ENCODE results near the gene TTLL7. TPM values are rescaled to one million over a fixed set of nuclear protein-coding genes. Genes with fewer than 3 reads are reported as not detected.

TTLL7 gene
- total RNA-seq, 2 donors from 2014 or later = 4.1 to 5.0 TPM

DNA sequence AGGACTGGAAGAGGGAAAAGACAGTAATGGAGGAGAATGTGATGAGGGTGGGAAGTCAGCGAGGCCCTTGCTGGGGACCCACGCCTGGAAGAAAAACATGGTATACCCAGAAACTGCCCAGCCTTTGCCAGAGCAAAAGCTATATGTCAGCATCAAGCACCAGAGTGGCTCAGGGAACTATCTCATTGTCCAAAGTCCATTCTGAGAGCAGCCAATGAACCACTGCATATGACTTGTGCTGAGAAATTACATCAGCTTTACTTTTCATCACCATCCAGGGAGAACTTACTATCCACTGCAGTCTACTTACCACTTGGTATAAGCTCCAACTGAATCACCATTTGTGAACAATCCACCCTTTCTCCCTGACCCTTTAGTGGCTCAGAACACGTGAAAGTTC, 148.1 kb downstream of the TTLL7 start:
- H3K9ac ChIP-seq (ENCODE audit: low read depth in 2 of 2, low read length in 2 of 2) = no peak overlapping the region
- H3K4me1 ChIP-seq = no peaks in the 10 kb centered on the region
- no peaks in the 10 kb centered on the region for H3K9me3 ChIP-seq
- H3K4me3 ChIP-seq = no peak overlapping the region
- no peaks in the 10 kb centered on the region for H3K36me3 ChIP-seq
- H3K27ac ChIP-seq = no peak overlapping the region
- intact Hi-C loops (cut with DNase I) = no loop called here
- no peak for DNase-seq
- TF ChIP-seq, protein P1, sequence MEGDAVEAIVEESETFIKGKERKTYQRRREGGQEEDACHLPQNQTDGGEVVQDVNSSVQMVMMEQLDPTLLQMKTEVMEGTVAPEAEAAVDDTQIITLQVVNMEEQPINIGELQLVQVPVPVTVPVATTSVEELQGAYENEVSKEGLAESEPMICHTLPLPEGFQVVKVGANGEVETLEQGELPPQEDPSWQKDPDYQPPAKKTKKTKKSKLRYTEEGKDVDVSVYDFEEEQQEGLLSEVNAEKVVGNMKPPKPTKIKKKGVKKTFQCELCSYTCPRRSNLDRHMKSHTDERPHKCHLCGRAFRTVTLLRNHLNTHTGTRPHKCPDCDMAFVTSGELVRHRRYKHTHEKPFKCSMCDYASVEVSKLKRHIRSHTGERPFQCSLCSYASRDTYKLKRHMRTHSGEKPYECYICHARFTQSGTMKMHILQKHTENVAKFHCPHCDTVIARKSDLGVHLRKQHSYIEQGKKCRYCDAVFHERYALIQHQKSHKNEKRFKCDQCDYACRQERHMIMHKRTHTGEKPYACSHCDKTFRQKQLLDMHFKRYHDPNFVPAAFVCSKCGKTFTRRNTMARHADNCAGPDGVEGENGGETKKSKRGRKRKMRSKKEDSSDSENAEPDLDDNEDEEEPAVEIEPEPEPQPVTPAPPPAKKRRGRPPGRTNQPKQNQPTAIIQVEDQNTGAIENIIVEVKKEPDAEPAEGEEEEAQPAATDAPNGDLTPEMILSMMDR (IDR thresholded peaks at IDR 0.05) = no peak
- no peaks in the 10 kb centered on the region for H3K27me3 ChIP-seq

DNA sequence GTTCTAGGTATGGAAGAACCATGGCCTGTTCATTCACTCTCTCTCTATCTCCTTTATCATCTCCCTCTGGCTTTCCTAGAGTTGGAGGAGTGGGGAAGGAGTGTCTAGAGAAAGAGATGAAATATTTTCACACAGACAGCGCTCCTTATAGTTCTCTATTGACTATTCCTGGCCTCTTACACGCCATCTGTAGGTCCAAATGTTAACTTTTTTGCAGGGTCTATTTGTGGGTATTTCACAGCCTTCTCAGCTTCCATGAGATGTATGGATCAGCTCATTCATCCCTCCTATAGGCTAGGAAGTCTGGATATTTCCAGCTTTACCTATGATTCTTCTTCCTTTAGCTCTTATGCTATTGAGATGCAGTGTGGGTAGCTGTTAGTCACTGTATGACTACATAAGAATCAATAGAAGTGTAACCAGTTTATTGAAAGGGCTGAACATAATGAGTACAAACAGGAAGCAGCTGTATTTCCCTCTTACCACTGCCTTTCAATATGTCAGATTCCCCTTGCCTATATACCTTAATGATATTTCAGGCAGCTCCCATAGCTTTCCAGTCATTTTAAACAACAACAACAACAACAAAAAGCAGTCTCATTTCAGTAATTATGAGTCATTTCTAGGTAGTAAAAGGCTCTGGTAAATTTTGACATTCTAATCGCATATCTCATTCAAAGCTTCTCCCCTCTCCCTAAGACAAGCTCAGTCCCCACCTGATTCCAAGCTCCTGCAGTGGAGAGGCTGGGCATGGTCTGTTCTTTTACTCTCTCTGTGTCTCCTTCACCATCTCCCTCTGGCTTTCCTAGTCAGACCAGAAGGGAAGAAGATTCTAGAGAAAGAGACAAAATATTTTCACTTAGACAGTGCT, 149.5 kb downstream of the TTLL7 start:
- intact Hi-C loops (cut with DNase I) = no loop called here

GRCh38 chr1:83846138-83846537, 152.8 kb downstream of the TTLL7 start:
- DNase-seq = no peak
- H3K4me1 ChIP-seq = no peaks in the 10 kb centered on the region
- H3K4me3 ChIP-seq = no peak overlapping the region
- no peaks in the 10 kb centered on the region for H3K36me3 ChIP-seq
- intact Hi-C loops (cut with DNase I) = no loop called here
- no peak overlapping the region for H3K9ac ChIP-seq (ENCODE audit: low read depth in 2 of 2, low read length in 2 of 2)
- no peaks in the 10 kb centered on the region for H3K27me3 ChIP-seq
- H3K27ac ChIP-seq = no peak overlapping the region
- no peaks in the 10 kb centered on the region for H3K9me3 ChIP-seq
- TF ChIP-seq, protein P1 (IDR thresholded peaks at IDR 0.05) = no peak

More for the DNA sequence above, 149.5 kb downstream of the TTLL7 start:
- Histone ChIP-seq H3K4me1 (no peaks in the 10 kb centered on the region), H3K4me3 (no peak overlapping the region), H3K36me3 (no peaks in the 10 kb centered on the region), H3K9ac (ENCODE audit: low read depth in 2 of 2, low read length in 2 of 2) (no peak overlapping the region), H3K27me3 (no peaks in the 10 kb centered on the region), H3K27ac (no peak overlapping the region), H3K9me3 (no peaks in the 10 kb centered on the region)
- TF ChIP-seq, protein P1 (IDR thresholded peaks at IDR 0.05) = no peak
- DNase-seq = no peak

DNA sequence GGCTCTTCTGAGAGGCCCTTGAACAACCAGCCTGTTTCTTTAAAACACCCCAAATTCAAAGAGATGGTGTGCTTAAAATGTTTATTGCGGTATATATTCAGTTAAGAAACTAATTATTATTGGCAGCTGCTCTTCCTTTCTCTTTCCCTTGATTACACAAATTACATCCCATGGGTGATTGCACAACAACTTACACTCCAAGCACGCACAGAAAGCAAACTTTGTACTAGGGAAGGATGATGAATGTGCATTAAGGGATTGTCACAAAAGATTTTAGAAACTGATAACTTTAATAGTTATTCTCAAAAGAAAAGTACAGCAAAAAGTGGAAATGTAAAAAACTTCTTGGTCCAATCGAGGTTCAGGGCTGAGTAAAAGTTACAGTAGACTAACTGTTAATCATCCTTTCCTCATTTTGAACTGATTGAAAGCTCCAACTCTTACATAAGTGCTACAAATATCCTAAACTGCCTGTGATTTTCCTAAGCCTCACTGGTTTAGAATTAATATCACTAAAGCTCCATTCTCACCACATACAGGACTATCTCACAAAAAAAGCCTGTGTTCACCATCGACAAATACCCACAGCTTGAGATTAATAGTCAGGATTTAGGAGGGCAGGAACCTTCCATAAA, 153.4 kb downstream of the TTLL7 start:
- Histone ChIP-seq H3K9me3 (no peaks in the 10 kb centered on the region), H3K27me3 (no peaks in the 10 kb centered on the region), H3K9ac (ENCODE audit: low read depth in 2 of 2, low read length in 2 of 2) (no peak overlapping the region), H3K4me3 (no peak overlapping the region), H3K4me1 (no peaks in the 10 kb centered on the region), H3K36me3 (no peaks in the 10 kb centered on the region), H3K27ac (no peak overlapping the region)
- intact Hi-C loops (cut with DNase I) = no loop called here
- no peak for DNase-seq
- TF ChIP-seq, protein P1 (IDR thresholded peaks at IDR 0.05) = no peak

GRCh38 chr1:83844546-83844945, 154.4 kb downstream of the TTLL7 start:
- no peaks in the 10 kb centered on the region for H3K9me3 ChIP-seq
- no peaks in the 10 kb centered on the region for H3K36me3 ChIP-seq
- no peak overlapping the region for H3K27ac ChIP-seq
- DNase-seq = no peak
- no peaks in the 10 kb centered on the region for H3K4me1 ChIP-seq
- no peak overlapping the region for H3K4me3 ChIP-seq
- H3K9ac ChIP-seq (ENCODE audit: low read depth in 2 of 2, low read length in 2 of 2) = no peak overlapping the region
- H3K27me3 ChIP-seq = no peaks in the 10 kb centered on the region
- TF ChIP-seq, protein P1 (IDR thresholded peaks at IDR 0.05) = no peak
- intact Hi-C loops (cut with DNase I) = no loop called here

Measured in colonic mucosa (tissue), 4 donors.